ENCODE data around the gene DLGAP1.

DLGAP1 gene

GRCh38 chr18:3747176-3747973, 707.7 kb downstream of the DLGAP1 start:
- in situ Hi-C loops (cut with HindIII; ENCODE audit: low sequenced_read_pairs), result no loop called here

- in situ Hi-C loops (cut with HindIII; ENCODE audit: low sequenced_read_pairs), result no loop called here
These were observed 712.6 kb downstream of the DLGAP1 start for GRCh38 chr18:3742541-3742940.

GRCh38 chr18:3741333-3741732, 713.8 kb downstream of the DLGAP1 start:
- in situ Hi-C loops (cut with HindIII; ENCODE audit: low sequenced_read_pairs), result no loop called here

GRCh38 chr18:3728704-3729437, 726.2 kb downstream of the DLGAP1 start:
- in situ Hi-C loops (cut with HindIII; ENCODE audit: low sequenced_read_pairs), result no loop called here

GRCh38 chr18:3727274-3727673, 727.8 kb downstream of the DLGAP1 start:
- in situ Hi-C loops (cut with HindIII; ENCODE audit: low sequenced_read_pairs), result no loop called here

GRCh38 chr18:3726238-3726951, 728.7 kb downstream of the DLGAP1 start:
- in situ Hi-C loops (cut with HindIII; ENCODE audit: low sequenced_read_pairs), result no loop called here

- in situ Hi-C loops (cut with HindIII; ENCODE audit: low sequenced_read_pairs), result no loop called here
These were observed 730.0 kb downstream of the DLGAP1 start for GRCh38 chr18:3725115-3725514.

GRCh38 chr18:3723554-3723953, 731.6 kb downstream of the DLGAP1 start:
- in situ Hi-C loops (cut with HindIII; ENCODE audit: low sequenced_read_pairs), result no loop called here

- in situ Hi-C loops (cut with HindIII; ENCODE audit: low sequenced_read_pairs), result no loop called here
These were observed 732.3 kb downstream of the DLGAP1 start for GRCh38 chr18:3722649-3723433.

GRCh38 chr18:3721771-3722648, 733.1 kb downstream of the DLGAP1 start:
- in situ Hi-C loops (cut with HindIII; ENCODE audit: low sequenced_read_pairs), result no loop called here

- in situ Hi-C loops (cut with HindIII; ENCODE audit: low sequenced_read_pairs), result no loop called here
These were observed 734.1 kb downstream of the DLGAP1 start for GRCh38 chr18:3720818-3721545.

- in situ Hi-C loops (cut with HindIII; ENCODE audit: low sequenced_read_pairs), result no loop called here
These were observed 734.9 kb downstream of the DLGAP1 start for GRCh38 chr18:3720159-3720558.

- in situ Hi-C loops (cut with HindIII; ENCODE audit: low sequenced_read_pairs), result no loop called here
These were observed 737.6 kb downstream of the DLGAP1 start for GRCh38 chr18:3717376-3718025.

- in situ Hi-C loops (cut with HindIII; ENCODE audit: low sequenced_read_pairs), result no loop called here
These were observed 738.9 kb downstream of the DLGAP1 start for GRCh38 chr18:3716116-3716660.

- in situ Hi-C loops (cut with HindIII; ENCODE audit: low sequenced_read_pairs), result no loop called here
These were observed 739.7 kb downstream of the DLGAP1 start for GRCh38 chr18:3715231-3716080.

GRCh38 chr18:3713708-3714107, 741.4 kb downstream of the DLGAP1 start:
- in situ Hi-C loops (cut with HindIII; ENCODE audit: low sequenced_read_pairs), result no loop called here

- in situ Hi-C loops (cut with HindIII; ENCODE audit: low sequenced_read_pairs), result no loop called here
These were observed 741.9 kb downstream of the DLGAP1 start for GRCh38 chr18:3713166-3713565.

- in situ Hi-C loops (cut with HindIII; ENCODE audit: low sequenced_read_pairs), result no loop called here
These were observed 742.6 kb downstream of the DLGAP1 start for GRCh38 chr18:3712491-3712890.

All from DLD1 (cell line).